Colonic mucosa (tissue), 4 donors: ENCODE data around the gene ENTPD1. TPM values are rescaled to one million over a fixed set of nuclear protein-coding genes. Genes with fewer than 3 reads are reported as not detected.
"Not testable (repeated sequence)": the region's sequence is repeated elsewhere in the genome, so short reads cannot be mapped to it uniquely, and the experiment has no call there.

ENCODE experiments used
- DNase-seq: peaks from one replicate; pipeline ENCODE4 v3.0.0-alpha.2; 2020
- H3K27ac ChIP-seq: fragments of 200-600 bp; one replicate; pipeline ENCODE4 v1.8.0; 2021
- H3K27me3 ChIP-seq: fragments of 200-600 bp; one replicate; pipeline ENCODE4 v1.8.0; 2021
- H3K36me3 ChIP-seq: fragments of 200-600 bp; one replicate; pipeline ENCODE4 v1.8.0; 2021
- H3K4me1 ChIP-seq: fragments of 200-600 bp; one replicate; pipeline ENCODE4 v1.8.0; 2021; ENCODE audit warnings: mild to moderate bottlenecking
- H3K4me3 ChIP-seq: fragments of 200-600 bp; one replicate; pipeline ENCODE4 v1.8.0; 2021
- H3K9ac ChIP-seq, 2 donors: one replicate each; pipeline ENCODE4 v1.7.0; 2013; ENCODE audit warnings: control low read depth in 2 of 2, low read depth in 2 of 2, low read length in 2 of 2
- H3K9me3 ChIP-seq: fragments of 200-600 bp; one replicate; pipeline ENCODE4 v1.8.0; 2021
- CTCF ChIP-seq: fragments of 200-600 bp; IDR thresholded peaks from one replicate; pipeline ENCODE4 v1.8.0; 2022; ENCODE audit warnings: antibody characterized with exemption, mild to moderate bottlenecking
- intact Hi-C: fragments of 100-400 bp; cut with DNase I; formaldehyde crosslinking; loops from one replicate; pipeline ENCODE4 v1.14.1; 2022
- total RNA-seq, 2 donors: library from RNA; stranded (reverse); fragmentation: NEBNext Ultra II Directional in 1 of 2; extraction: Animal tissue kit (Norgen Biotek cat#: 25700) in 1 of 2; gene quantifications; one replicate each; pipeline ENCODE4 v1.2.1, GENCODE V29; 2021
- donor health status: healthy.
- donor health status: DM: no; HTN: no; CAD: no.
- donor health status: DM: no; HTN: no; CAD: no.

The ENTPD1 gene
- total RNA-seq, 2 donors from 2014 or later, result 4.5 to 10.8 TPM

GRCh38 chr10:95873651-95874050 is 117.7 kb downstream of the ENTPD1 start:
- Histone ChIP-seq H3K27me3 (no peaks in the 10 kb centered on the region), H3K27ac (no peak overlapping the region), H3K4me3 (no peak overlapping the region), H3K9ac (no peak overlapping the region), H3K36me3 (no peaks in the 10 kb centered on the region), H3K4me1 (no peaks in the 10 kb centered on the region), H3K9me3 (no peaks in the 10 kb centered on the region)
- TF ChIP-seq CTCF, result no peak
- intact Hi-C loops, result no loop called here
- DNase-seq, result no peak

- H3K9me3 ChIP-seq, DNase-seq, H3K27me3 ChIP-seq, H3K36me3 ChIP-seq, H3K4me1 ChIP-seq, H3K9ac ChIP-seq, H3K4me3 ChIP-seq, intact Hi-C loops, H3K27ac ChIP-seq: not testable (repeated sequence)
These were observed 118.8 kb downstream of the ENTPD1 start for GRCh38 chr10:95874783-95875182.

GRCh38 chr10:95876756-95877155 is 120.8 kb downstream of the ENTPD1 start:
- no peak overlapping the region for H3K27ac ChIP-seq
- intact Hi-C loops, result no loop called here
- no peaks in the 10 kb centered on the region for H3K9me3 ChIP-seq
- no peak for TF ChIP-seq CTCF
- H3K36me3 ChIP-seq, result no peaks in the 10 kb centered on the region
- H3K4me1 ChIP-seq, result no peaks in the 10 kb centered on the region
- no peak overlapping the region for H3K9ac ChIP-seq
- no peak overlapping the region for H3K4me3 ChIP-seq
- no peaks in the 10 kb centered on the region for H3K27me3 ChIP-seq
- no peak for DNase-seq

GRCh38 chr10:95877881-95878280 is 121.9 kb downstream of the ENTPD1 start:
- TF ChIP-seq CTCF, result no peak
- intact Hi-C loops, result no loop called here
- Histone ChIP-seq H3K9ac (no peak overlapping the region), H3K4me3 (no peak overlapping the region), H3K36me3 (no peaks in the 10 kb centered on the region), H3K27me3 (no peaks in the 10 kb centered on the region), H3K9me3 (no peaks in the 10 kb centered on the region), H3K27ac (no peak overlapping the region), H3K4me1 (no peaks in the 10 kb centered on the region)
- no peak for DNase-seq

- H3K4me3 ChIP-seq, result no peak overlapping the region
- intact Hi-C loops, result no loop called here
- no peaks in the 10 kb centered on the region for H3K9me3 ChIP-seq
- H3K36me3 ChIP-seq, result no peaks in the 10 kb centered on the region
- H3K4me1 ChIP-seq, result no peaks in the 10 kb centered on the region
- no peak for TF ChIP-seq CTCF
- DNase-seq, result no peak
- H3K9ac ChIP-seq, result no peak overlapping the region
- H3K27me3 ChIP-seq, result no peaks in the 10 kb centered on the region
- no peak overlapping the region for H3K27ac ChIP-seq
These were observed 124.7 kb downstream of the ENTPD1 start for GRCh38 chr10:95880704-95881103.

- H3K9me3 ChIP-seq, result no peaks in the 10 kb centered on the region
- DNase-seq, result no peak
- intact Hi-C loops, result no loop called here
- TF ChIP-seq CTCF, result no peak
- H3K27ac ChIP-seq, result no peak overlapping the region
- H3K4me1 ChIP-seq, result no peaks in the 10 kb centered on the region
- no peaks in the 10 kb centered on the region for H3K36me3 ChIP-seq
- H3K4me3 ChIP-seq, result no peak overlapping the region
- H3K9ac ChIP-seq, result no peak overlapping the region
- no peaks in the 10 kb centered on the region for H3K27me3 ChIP-seq
These were observed 125.4 kb downstream of the ENTPD1 start for GRCh38 chr10:95881316-95881715.
